RWPE2 (cell line): Measurements from ENCODE around the gene KCNN3.

Experiments used
- ATAC-seq: fragments of 200-7000 bp; cut with Tn5 transposase; 3 replicates; pipeline ENCODE4 v1.9.1; 2021; ENCODE audit warnings: low read depth
- DNase-seq: peaks from one replicate; pipeline ENCODE4 v3.0.0-alpha.2; 2020; ENCODE audit warnings: low spot score
- H3K27ac ChIP-seq: fragments of 450-650 bp; 2 replicates; pipeline ENCODE4 v1.5.1; 2017; ENCODE audit warnings: mild to moderate bottlenecking; ENCODE audit not compliant: poor library complexity, severe bottlenecking
- H3K27me3 ChIP-seq: fragments of 250-450 bp; sonication (Bioruptor Pico); 2 replicates; pipeline ENCODE4 v1.5.1; 2021; ENCODE audit warnings: mild to moderate bottlenecking, moderate library complexity; ENCODE audit not compliant: insufficient read depth, poor library complexity, severe bottlenecking
- H3K36me3 ChIP-seq: fragments of 250-450 bp; sonication (Bioruptor Pico); 2 replicates; pipeline ENCODE4 v1.5.1; 2020; ENCODE audit warnings: low read depth, mild to moderate bottlenecking, moderate library complexity
- H3K4me1 ChIP-seq: fragments of 250-450 bp; sonication (Bioruptor Pico); 2 replicates; pipeline ENCODE4 v1.5.1; 2021; ENCODE audit warnings: mild to moderate bottlenecking, moderate library complexity; ENCODE audit not compliant: insufficient read depth, poor library complexity, severe bottlenecking
- H3K4me3 ChIP-seq: fragments of 250-450 bp; sonication (Bioruptor Pico); 2 replicates; pipeline ENCODE4 v1.5.1; 2021; ENCODE audit warnings: mild to moderate bottlenecking, moderate library complexity; ENCODE audit not compliant: severe bottlenecking
- H3K9me3 ChIP-seq: fragments of 250-450 bp; sonication (Bioruptor Pico); 2 replicates; pipeline ENCODE4 v1.5.1; 2021; ENCODE audit warnings: mild to moderate bottlenecking, moderate library complexity; ENCODE audit not compliant: severe bottlenecking
- CTCF ChIP-seq: fragments of 450-650 bp; IDR thresholded peaks from one replicate; pipeline ENCODE4 v1.5.1; 2017; ENCODE audit warnings: mild to moderate bottlenecking, moderate library complexity; ENCODE audit not compliant: poor library complexity, severe bottlenecking

Gene KCNN3

GRCh38 chr1:154730259-154730658 lies 139.8 kb downstream of the KCNN3 start:
- Histone ChIP-seq H3K27me3 (no peaks in the 10 kb centered on the region), H3K4me1 (peaks cover 11% of the 10 kb centered on the region), H3K27ac (peak overlapping the region; percentile 5), H3K4me3 (no peak overlapping the region), H3K9me3 (no peaks in the 10 kb centered on the region), H3K36me3 (no peaks in the 10 kb centered on the region)
- TF ChIP-seq CTCF = no peak
- no peak for DNase-seq
- peak; percentile 93 for ATAC-seq

- no peak for DNase-seq
- Histone ChIP-seq H3K4me3 (no peak overlapping the region), H3K27ac (peak overlapping the region; percentile 5), H3K27me3 (no peaks in the 10 kb centered on the region), H3K4me1 (peaks cover 11% of the 10 kb centered on the region), H3K9me3 (no peaks in the 10 kb centered on the region), H3K36me3 (no peaks in the 10 kb centered on the region)
- ATAC-seq = no peak
- TF ChIP-seq CTCF = no peak
Measured at GRCh38 chr1:154729577-154729976, 140.5 kb downstream of the KCNN3 start.

- no peaks in the 10 kb centered on the region for H3K9me3 ChIP-seq
- H3K4me3 ChIP-seq = no peak overlapping the region
- H3K27ac ChIP-seq = no peak overlapping the region
- peaks cover 11% of the 10 kb centered on the region for H3K4me1 ChIP-seq
- no peaks in the 10 kb centered on the region for H3K27me3 ChIP-seq
- no peaks in the 10 kb centered on the region for H3K36me3 ChIP-seq
- DNase-seq (no peak), ATAC-seq (no peak)
- TF ChIP-seq CTCF = no peak
Measured at GRCh38 chr1:154729031-154729442, 141.0 kb downstream of the KCNN3 start.

GRCh38 chr1:154726896-154727753 lies 143.0 kb downstream of the KCNN3 start:
- no peak for TF ChIP-seq CTCF
- no peaks in the 10 kb centered on the region for H3K36me3 ChIP-seq
- peaks cover 11% of the 10 kb centered on the region for H3K4me1 ChIP-seq
- no peak for ATAC-seq
- H3K4me3 ChIP-seq = no peak overlapping the region
- no peaks in the 10 kb centered on the region for H3K27me3 ChIP-seq
- no peak for DNase-seq
- H3K27ac ChIP-seq = no peak overlapping the region
- H3K9me3 ChIP-seq = no peaks in the 10 kb centered on the region

- H3K27ac ChIP-seq = no peak overlapping the region
- H3K4me3 ChIP-seq = no peak overlapping the region
- no peaks in the 10 kb centered on the region for H3K27me3 ChIP-seq
- no peaks in the 10 kb centered on the region for H3K9me3 ChIP-seq
- H3K36me3 ChIP-seq = no peaks in the 10 kb centered on the region
- DNase-seq (no peak), ATAC-seq (0 out of 3 replicates have a peak, but pooled peaks have one; percentile 29)
- no peak for TF ChIP-seq CTCF
- peaks cover 11% of the 10 kb centered on the region for H3K4me1 ChIP-seq
Measured at GRCh38 chr1:154726443-154726842, 143.6 kb downstream of the KCNN3 start.
